Activated CD8-positive, alpha-beta T cell treated with anti-CD3 and anti-CD28 coated beads for 36 hours (primary cell): Measurements from ENCODE around the gene THADA. TPM values are rescaled to one million over a fixed set of nuclear protein-coding genes. Genes with fewer than 3 reads are reported as not detected.

ENCODE experiments used
- ATAC-seq: fragments of 200-7000 bp; cut with Tn5 transposase; one replicate; pipeline ENCODE4 v1.10.0; 2021; ENCODE audit warnings: mild to moderate bottlenecking, moderate library complexity
- CTCF ChIA-PET: fragments of 350-600 bp; sonication (Branson Sonifier 250); formaldehyde crosslinking; loops from one replicate; lab custom pipeline; 2021; ENCODE audit warnings: antibody characterized with exemption; lab: Charles Lee
- POLR2A ChIA-PET: fragments of 350-600 bp; sonication (Branson Sonifier 250); formaldehyde crosslinking; loops from one replicate; lab custom pipeline; 2021; ENCODE audit warnings: antibody characterized with exemption; lab: Charles Lee
- DNase-seq: peaks from one replicate; pipeline ENCODE4 v3.0.0-alpha.2; 2020
- H3K27ac Mint-ChIP-seq: one replicate; pipeline ENCODE4 v1.8.0; 2021; ENCODE audit warnings: mild to moderate bottlenecking, mixed read lengths
- H3K27me3 Mint-ChIP-seq: one replicate; pipeline ENCODE4 v1.8.0; 2021; ENCODE audit warnings: mixed read lengths
- H3K36me3 Mint-ChIP-seq: one replicate; pipeline ENCODE4 v1.8.0; 2021; ENCODE audit warnings: low read depth, mixed read lengths
- H3K4me1 Mint-ChIP-seq: one replicate; pipeline ENCODE4 v1.8.0; 2021; ENCODE audit warnings: low read depth, mixed read lengths
- H3K4me3 Mint-ChIP-seq: one replicate; pipeline ENCODE4 v1.8.0; 2021; ENCODE audit warnings: mild to moderate bottlenecking, moderate library complexity, mixed read lengths
- H3K9me3 Mint-ChIP-seq: one replicate; pipeline ENCODE4 v1.8.0; 2021; ENCODE audit warnings: mixed read lengths
- intact Hi-C: fragments of 100-400 bp; cut with micrococcal nuclease; formaldehyde crosslinking; loops from one replicate; pipeline ENCODE4 v1.10.0; 2022
- total RNA-seq, 2 experiments: library from RNA; stranded (reverse); gene quantifications; one replicate each; pipeline ENCODE4 v1.2.3, GENCODE V29; 2021
- TF ChIP-seq, protein P1 (sequence below): fragments of 200-600 bp; IDR thresholded peaks from one replicate; pipeline ENCODE4 v1.8.0; 2022; ENCODE audit warnings: antibody characterized with exemption, mild to moderate bottlenecking

The THADA gene
- total RNA-seq, 2 experiments from 2014 or later, result 31.3 to 31.6 TPM

DNA sequence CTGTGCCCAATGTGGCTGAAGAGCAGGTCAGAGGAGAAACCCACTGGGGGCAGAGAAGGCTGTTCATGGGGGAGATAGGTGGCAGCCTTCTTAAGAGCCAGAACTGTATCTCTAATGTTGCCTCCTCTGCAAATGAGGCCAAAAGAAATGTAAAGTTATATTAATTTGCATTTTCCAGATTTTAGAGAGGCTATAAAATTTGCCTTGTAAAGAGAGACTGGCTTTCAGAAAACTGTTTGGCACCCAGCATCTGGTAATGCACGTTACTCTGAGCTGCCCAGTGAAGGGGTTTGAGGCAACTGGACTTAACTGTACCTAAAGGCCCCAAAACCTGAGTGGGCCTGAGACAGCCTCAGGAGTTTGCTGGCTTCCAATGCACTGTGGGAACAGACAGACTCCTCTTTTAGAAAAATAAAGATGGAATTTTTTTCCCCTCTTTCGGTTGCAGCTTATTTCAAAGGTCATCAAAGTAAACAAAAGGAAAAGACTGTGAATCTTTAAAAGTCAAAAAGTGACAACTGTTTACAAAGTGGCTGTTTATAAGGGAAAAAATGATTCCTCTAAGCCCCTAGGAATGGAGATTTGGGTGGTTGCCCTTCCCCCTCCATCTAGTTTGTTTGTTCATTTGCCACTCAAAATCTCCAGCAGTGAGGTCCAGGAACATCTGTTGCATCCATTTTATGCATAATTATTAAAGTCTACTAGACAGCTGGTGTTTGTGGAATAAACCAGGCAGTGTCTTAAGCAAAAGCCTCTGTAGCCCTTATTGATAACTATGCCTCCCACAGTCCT, 237.2 kb downstream of the THADA start:
- DNase-seq (no peak), ATAC-seq (no peak)
- ChIA-PET CTCF (no interaction called here), POLR2A (interaction anchor here (0.6 kb wide), 1 partner anchor 95 kb away, joined by 3 read pairs; no protein-coding TSS in a partner anchor)
- Mint-ChIP-seq H3K27ac (no peak overlapping the region), H3K9me3 (no peaks in the 10 kb centered on the region), H3K4me1 (no peaks in the 10 kb centered on the region), H3K36me3 (peaks cover 7% of the 10 kb centered on the region), H3K27me3 (no peaks in the 10 kb centered on the region), H3K4me3 (no peak overlapping the region)
- TF ChIP-seq, protein P1, sequence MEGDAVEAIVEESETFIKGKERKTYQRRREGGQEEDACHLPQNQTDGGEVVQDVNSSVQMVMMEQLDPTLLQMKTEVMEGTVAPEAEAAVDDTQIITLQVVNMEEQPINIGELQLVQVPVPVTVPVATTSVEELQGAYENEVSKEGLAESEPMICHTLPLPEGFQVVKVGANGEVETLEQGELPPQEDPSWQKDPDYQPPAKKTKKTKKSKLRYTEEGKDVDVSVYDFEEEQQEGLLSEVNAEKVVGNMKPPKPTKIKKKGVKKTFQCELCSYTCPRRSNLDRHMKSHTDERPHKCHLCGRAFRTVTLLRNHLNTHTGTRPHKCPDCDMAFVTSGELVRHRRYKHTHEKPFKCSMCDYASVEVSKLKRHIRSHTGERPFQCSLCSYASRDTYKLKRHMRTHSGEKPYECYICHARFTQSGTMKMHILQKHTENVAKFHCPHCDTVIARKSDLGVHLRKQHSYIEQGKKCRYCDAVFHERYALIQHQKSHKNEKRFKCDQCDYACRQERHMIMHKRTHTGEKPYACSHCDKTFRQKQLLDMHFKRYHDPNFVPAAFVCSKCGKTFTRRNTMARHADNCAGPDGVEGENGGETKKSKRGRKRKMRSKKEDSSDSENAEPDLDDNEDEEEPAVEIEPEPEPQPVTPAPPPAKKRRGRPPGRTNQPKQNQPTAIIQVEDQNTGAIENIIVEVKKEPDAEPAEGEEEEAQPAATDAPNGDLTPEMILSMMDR, result no peak
- intact Hi-C loops, result no loop called here

DNA sequence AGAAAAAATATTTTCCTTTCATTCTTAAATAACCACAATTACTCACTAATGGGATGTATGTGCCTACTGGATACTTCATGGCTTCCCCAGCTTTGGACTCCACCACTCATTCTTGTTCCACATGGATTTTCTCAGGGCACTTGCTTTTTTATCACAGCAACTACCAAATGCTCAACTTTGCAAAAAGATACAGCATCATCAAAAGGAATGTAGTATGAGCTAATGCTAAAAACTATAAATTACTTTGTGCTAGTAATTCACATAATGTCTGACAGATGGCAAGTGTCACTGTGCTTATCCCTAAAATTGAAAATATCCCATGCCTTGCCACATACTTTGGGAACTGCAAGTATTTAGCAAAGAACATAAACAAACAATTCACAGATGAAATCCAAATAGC, 239.1 kb downstream of the THADA start:
- TF ChIP-seq, protein P1, result no peak
- Mint-ChIP-seq H3K36me3 (peaks cover 7% of the 10 kb centered on the region), H3K9me3 (no peaks in the 10 kb centered on the region), H3K27ac (no peak overlapping the region), H3K27me3 (no peaks in the 10 kb centered on the region), H3K4me3 (no peak overlapping the region), H3K4me1 (no peaks in the 10 kb centered on the region)
- intact Hi-C loops, result no loop called here
- ChIA-PET CTCF (no interaction called here), POLR2A (no interaction called here)
- DNase-seq (no peak), ATAC-seq (no peak)

DNA sequence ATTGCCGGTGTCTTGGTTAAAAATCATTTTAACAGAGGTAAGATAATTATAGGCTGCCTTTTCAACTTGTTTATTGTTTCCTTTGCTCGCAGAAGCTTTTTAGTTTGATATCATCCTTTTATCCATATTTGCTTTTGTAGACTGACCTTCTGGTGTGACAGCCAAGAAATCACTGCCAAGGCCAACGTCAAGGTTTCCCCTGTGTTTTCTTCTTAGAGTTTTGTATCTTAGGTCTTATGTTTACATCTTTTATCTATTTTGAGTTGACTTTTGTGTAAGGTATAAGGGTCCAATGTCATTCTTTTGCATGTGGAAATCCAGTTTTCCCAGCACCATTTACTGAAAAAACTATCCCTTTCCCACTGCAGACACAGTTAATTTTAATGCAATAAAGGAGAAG, 240.4 kb downstream of the THADA start:
- intact Hi-C loops, result no loop called here

DNA sequence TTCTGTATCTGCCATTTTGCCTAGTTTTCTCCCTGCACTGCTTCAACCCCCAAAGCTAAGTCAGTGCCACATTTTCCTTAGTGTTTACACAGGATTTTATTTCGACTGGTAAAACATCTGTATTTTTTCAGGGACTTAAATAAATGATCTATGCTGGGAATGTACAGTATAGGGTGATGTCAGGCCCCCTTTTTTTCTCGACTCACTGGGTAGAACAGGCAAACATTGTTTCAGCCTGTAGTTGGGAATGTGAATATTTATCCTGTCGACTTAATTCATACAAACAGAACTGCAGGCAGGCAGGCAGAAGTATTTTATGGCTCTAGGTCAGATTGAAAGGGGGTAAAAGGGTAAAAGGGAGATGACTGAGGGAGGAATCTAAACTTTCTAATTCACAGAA, 245.9 kb downstream of the THADA start:
- intact Hi-C loops, result no loop called here
- Mint-ChIP-seq H3K36me3 (peaks cover 9% of the 10 kb centered on the region), H3K9me3 (no peaks in the 10 kb centered on the region), H3K4me3 (no peak overlapping the region), H3K27ac (no peak overlapping the region), H3K27me3 (no peaks in the 10 kb centered on the region), H3K4me1 (no peaks in the 10 kb centered on the region)
- ATAC-seq (no peak), DNase-seq (no peak)
- CTCF ChIA-PET, result no interaction called here
- TF ChIP-seq, protein P1, result no peak
- POLR2A ChIA-PET, result no interaction called here

More for the DNA sequence above, 240.4 kb downstream of the THADA start:
- CTCF ChIA-PET, result no interaction called here
- H3K27me3 Mint-ChIP-seq, result no peaks in the 10 kb centered on the region
- TF ChIP-seq, protein P1, result no peak
- POLR2A ChIA-PET, result no interaction called here
- DNase-seq (no peak), ATAC-seq (no peak)
- no peaks in the 10 kb centered on the region for H3K4me1 Mint-ChIP-seq
- H3K27ac Mint-ChIP-seq, result no peak overlapping the region
- no peak overlapping the region for H3K4me3 Mint-ChIP-seq
- peaks cover 7% of the 10 kb centered on the region for H3K36me3 Mint-ChIP-seq
- no peaks in the 10 kb centered on the region for H3K9me3 Mint-ChIP-seq

DNA sequence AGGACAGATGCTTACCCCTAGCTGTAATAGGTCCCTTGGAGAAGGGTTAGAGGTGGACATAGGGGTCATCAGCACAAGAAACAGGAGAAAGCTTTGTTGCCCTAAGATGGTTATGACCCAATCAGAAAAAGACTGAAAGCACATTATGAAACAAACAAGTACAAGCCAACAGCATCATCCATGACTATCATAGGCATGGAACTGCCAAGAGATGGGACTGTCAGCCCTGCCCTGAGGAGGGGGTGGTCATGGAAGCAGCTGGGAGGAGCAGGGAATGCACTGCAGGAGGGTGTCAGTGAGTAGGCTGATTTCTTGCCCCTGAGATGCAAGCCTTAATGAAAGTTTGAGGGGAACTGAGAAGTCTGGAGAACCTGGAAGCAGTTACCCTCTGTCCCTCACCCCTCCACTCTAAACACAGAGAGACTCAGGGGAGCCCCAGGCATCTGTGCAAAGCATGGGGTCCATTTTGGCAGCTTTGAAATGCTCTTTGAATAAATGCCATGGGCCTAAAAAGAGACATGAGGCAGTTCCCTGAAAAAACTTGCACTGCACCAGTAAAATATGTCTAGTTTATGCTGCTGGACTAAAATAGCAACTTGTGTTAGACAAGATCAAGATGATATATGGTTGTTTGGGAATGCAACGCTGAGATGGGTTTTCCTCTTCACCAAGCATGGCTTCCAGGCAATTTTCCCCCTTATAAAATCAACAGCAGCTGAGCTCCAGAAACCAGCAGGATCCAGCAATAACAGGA, 246.8 kb downstream of the THADA start:
- no peaks in the 10 kb centered on the region for H3K4me1 Mint-ChIP-seq
- ChIA-PET CTCF (interaction anchor here (1.2 kb wide), 1 partner anchor 136 kb away, joined by 3 read pairs; no protein-coding TSS in a partner anchor), POLR2A (no interaction called here)
- H3K27me3 Mint-ChIP-seq, result no peaks in the 10 kb centered on the region
- intact Hi-C loops, result no loop called here
- no peaks in the 10 kb centered on the region for H3K9me3 Mint-ChIP-seq
- H3K4me3 Mint-ChIP-seq, result no peak overlapping the region
- no peak for DNase-seq
- no peak overlapping the region for H3K27ac Mint-ChIP-seq
- no peak for ATAC-seq
- TF ChIP-seq, protein P1, result no peak
- peaks cover 8% of the 10 kb centered on the region for H3K36me3 Mint-ChIP-seq
